Measurements from ENCODE around the gene DENND1A. TPM values are rescaled to one million over a fixed set of nuclear protein-coding genes. Genes with fewer than 3 reads are reported as not detected.

The DENND1A gene
- total RNA-seq, 6 experiments from 2014 or later, result 13.9 to 22.6 (median 16.3) TPM

GRCh38 chr9:123745451-123745850 lies 184.5 kb downstream of the DENND1A start:
- peaks cover 0 to 18% (median 4%) of the 10 kb centered on the region in 4 donors for H3K4me1 ChIP-seq
- no peaks in the 10 kb centered on the region for H3K27me3 ChIP-seq
- DNase-seq (no peak), ATAC-seq (no peak)
- intact Hi-C loops (cut with DNase I), result no loop called here
- no peak overlapping the region for H3K4me3 ChIP-seq
- TF ChIP-seq CTCF (IDR thresholded peaks at IDR 0.05) (no peak), POLR2A (IDR thresholded peaks at IDR 0.05) (no peak)
- WGBS (ENCODE audit: insufficient coverage, low coverage, low lambda C conversion rate, missing lambda C conversion rate), result 66% methylated on average over 2 of the region's 2 CpGs
- H3K27ac ChIP-seq, result no peak overlapping the region
- no peaks in the 10 kb centered on the region for H3K36me3 ChIP-seq
- H3K9me3 ChIP-seq, result no peaks in the 10 kb centered on the region

- WGBS (ENCODE audit: insufficient coverage, low coverage, low lambda C conversion rate, missing lambda C conversion rate), result 89% methylated on average over 4 of the region's 4 CpGs
- intact Hi-C loops (cut with DNase I), result no loop called here
- Histone ChIP-seq H3K4me3 (no peak overlapping the region), H3K9me3 (no peaks in the 10 kb centered on the region), H3K36me3 (no peaks in the 10 kb centered on the region), H3K4me1 (peaks cover 0 to 29% (median 6%) of the 10 kb centered on the region in 4 donors), H3K27me3 (no peaks in the 10 kb centered on the region), H3K27ac (no peak overlapping the region)
- no peak for TF ChIP-seq POLR2A (IDR thresholded peaks at IDR 0.05)
- no peak for TF ChIP-seq CTCF (IDR thresholded peaks at IDR 0.05)
- DNase-seq (no peak), ATAC-seq (no peak)
Measured at GRCh38 chr9:123743737-123744136, 186.2 kb downstream of the DENND1A start.

GRCh38 chr9:123742009-123742767 lies 187.7 kb downstream of the DENND1A start:
- 29% methylated on average over 7 of the region's 7 CpGs for WGBS (ENCODE audit: insufficient coverage, low coverage, low lambda C conversion rate, missing lambda C conversion rate)
- DNase-seq (peak in 2 of 3 donors; percentile 55 to 65), ATAC-seq (peak; percentile 54 to 74 (median 67))
- no peaks in the 10 kb centered on the region for H3K9me3 ChIP-seq
- no peak overlapping the region for H3K27ac ChIP-seq
- H3K4me1 ChIP-seq, result peaks cover 0 to 29% (median 10%) of the 10 kb centered on the region in 4 donors
- TF ChIP-seq POLR2A (IDR thresholded peaks at IDR 0.05) (no peak), CTCF (IDR thresholded peaks at IDR 0.05) (no peak)
- no peaks in the 10 kb centered on the region for H3K36me3 ChIP-seq
- no peak overlapping the region for H3K4me3 ChIP-seq
- intact Hi-C loops (cut with DNase I), result no loop called here
- no peaks in the 10 kb centered on the region for H3K27me3 ChIP-seq

DNA sequence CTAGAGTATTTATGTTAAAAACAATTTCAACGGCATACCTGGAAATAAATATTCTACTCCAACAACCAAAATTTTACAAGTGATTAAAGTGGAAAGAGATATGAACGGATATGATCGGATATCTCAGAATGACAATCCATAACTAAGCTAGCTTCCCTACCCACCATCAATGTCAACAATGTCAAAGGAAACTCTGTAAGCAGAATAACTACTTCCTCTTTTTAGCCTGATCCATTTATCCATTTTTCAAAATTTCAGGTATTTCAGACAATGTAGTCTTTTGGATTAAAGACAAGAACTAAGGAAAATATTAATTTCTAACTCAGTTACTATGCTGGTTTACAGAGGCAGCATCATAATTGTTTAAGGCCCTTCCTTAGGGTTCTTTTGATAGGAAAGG lies 188.7 kb downstream of the DENND1A start:
- H3K36me3 ChIP-seq, result no peaks in the 10 kb centered on the region
- no peak for DNase-seq
- H3K9me3 ChIP-seq, result no peaks in the 10 kb centered on the region
- ATAC-seq, result no peak
- WGBS (ENCODE audit: insufficient coverage, low coverage, low lambda C conversion rate, missing lambda C conversion rate), result 67% methylated on average over 3 of the region's 3 CpGs
- H3K27me3 ChIP-seq, result no peaks in the 10 kb centered on the region
- intact Hi-C loops (cut with DNase I), result no loop called here
- peaks cover 0 to 29% (median 10%) of the 10 kb centered on the region in 4 donors for H3K4me1 ChIP-seq
- no peak for TF ChIP-seq CTCF (IDR thresholded peaks at IDR 0.05)
- no peak overlapping the region for H3K27ac ChIP-seq
- no peak overlapping the region for H3K4me3 ChIP-seq

Measured in right lobe of liver (tissue), 6 donors.